ENCODE results near the gene TMEM41A.

TMEM41A gene

GRCh38 chr3:185498503-185499396 is at the start of gene TMEM41A:
TMEM41A (minus strand) TSS chr3:185499035; CDS start chr3:185498961, 74 bp downstream.
- peak; percentile 73 to 76 for DNase-seq (ENCODE audit: low read depth in 2 of 2, low spot score in 1 of 2)

- DNase-seq (ENCODE audit: low read depth in 2 of 2, low spot score in 1 of 2), result no peak
Measured at GRCh38 chr3:185540695-185541094, 41.9 kb upstream of the TMEM41A start.

DNA sequence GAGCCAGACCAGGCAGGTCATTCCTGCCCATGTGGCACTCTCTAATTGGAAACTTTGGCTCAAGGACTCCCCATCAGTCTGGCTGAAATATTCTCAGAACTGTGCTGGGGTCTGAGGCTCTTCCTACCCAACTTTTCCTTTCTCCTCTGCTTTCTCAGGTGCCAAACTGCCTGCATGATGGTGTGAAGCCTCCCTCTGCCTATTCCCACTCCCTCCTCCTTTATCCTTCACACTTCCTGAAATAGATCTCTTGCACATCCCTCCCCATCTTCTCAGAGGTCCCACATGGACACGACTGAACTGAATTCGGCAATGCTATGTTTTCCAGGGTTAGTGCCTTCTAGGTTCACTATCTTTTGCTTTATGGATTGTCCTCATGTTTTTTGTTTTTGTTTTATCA is 41.1 kb upstream of the TMEM41A start:
- DNase-seq (ENCODE audit: low read depth in 2 of 2, low spot score in 1 of 2), result no peak

- DNase-seq (ENCODE audit: low read depth in 2 of 2, low spot score in 1 of 2), result no peak
Measured at GRCh38 chr3:185537369-185537970, 38.6 kb upstream of the TMEM41A start.

GRCh38 chr3:185534511-185534910 is 35.7 kb upstream of the TMEM41A start:
- no peak for DNase-seq (ENCODE audit: low read depth in 2 of 2, low spot score in 1 of 2)

DNA sequence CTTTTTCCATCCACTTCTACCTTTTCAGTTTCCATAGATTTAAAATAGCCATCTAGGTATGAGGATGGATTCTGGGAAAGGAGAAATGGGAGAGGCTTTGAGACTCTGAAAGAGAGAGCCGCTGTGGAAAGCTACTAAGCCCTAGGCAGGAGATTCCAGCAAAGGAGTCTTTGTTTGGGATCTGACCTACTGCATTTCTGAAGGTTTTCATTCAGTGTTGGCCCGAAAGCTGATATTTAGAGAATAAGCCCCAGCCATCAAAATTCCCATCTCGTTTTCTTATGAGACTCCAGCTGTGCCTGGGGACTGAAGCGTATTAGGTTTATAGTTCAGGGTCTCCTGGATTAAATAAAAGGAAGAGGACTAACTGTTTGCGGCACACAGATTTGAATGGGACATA is 34.1 kb upstream of the TMEM41A start:
- no peak for DNase-seq (ENCODE audit: low read depth in 2 of 2, low spot score in 1 of 2)

DNA sequence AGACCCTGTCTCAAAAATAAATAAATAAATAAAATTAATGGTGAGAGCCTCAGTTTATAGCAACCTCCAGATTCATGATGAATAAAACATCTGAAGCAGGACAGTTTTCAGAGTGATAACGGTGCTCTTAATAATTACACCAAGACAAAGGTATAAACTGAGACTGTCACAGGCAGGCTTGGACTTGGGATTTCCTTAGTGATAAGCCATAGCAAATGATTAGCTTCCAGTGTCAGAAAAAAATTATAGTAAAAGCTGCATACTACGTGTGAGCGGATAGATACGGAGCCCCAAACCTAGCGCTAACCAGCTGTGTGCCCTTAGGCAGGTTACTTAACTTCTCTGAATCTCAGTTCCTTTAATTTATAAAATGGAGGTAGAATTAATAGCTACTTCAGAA is 32.0 kb upstream of the TMEM41A start:
- DNase-seq (ENCODE audit: low read depth in 2 of 2, low spot score in 1 of 2), result no peak

GRCh38 chr3:185528532-185528931 is 29.7 kb upstream of the TMEM41A start:
- no peak for DNase-seq (ENCODE audit: low read depth in 2 of 2, low spot score in 1 of 2)

DNA sequence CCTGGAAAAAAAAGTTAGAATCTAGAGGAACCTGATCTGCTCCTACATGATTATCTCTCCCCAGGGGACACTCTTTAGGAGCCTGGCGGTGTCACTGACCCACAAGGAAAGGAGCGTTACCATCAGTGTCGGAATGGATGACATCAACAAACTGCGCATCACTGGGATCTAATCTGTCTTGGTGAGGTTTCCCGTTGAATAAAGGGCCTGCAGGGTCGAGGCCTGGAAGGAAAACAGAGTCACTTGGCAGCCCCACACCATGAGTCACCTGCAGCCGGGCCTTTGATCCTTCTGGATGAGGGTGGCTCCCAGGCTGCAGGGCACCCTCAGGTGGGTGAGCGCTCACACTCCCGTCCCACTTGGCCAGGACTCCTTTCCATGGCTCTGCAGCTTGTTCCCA is 28.5 kb upstream of the TMEM41A start:
- DNase-seq (ENCODE audit: low read depth in 2 of 2, low spot score in 1 of 2), result no peak

- DNase-seq (ENCODE audit: low read depth in 2 of 2, low spot score in 1 of 2), result no peak
Measured at GRCh38 chr3:185526349-185526951, 27.6 kb upstream of the TMEM41A start.

DNA sequence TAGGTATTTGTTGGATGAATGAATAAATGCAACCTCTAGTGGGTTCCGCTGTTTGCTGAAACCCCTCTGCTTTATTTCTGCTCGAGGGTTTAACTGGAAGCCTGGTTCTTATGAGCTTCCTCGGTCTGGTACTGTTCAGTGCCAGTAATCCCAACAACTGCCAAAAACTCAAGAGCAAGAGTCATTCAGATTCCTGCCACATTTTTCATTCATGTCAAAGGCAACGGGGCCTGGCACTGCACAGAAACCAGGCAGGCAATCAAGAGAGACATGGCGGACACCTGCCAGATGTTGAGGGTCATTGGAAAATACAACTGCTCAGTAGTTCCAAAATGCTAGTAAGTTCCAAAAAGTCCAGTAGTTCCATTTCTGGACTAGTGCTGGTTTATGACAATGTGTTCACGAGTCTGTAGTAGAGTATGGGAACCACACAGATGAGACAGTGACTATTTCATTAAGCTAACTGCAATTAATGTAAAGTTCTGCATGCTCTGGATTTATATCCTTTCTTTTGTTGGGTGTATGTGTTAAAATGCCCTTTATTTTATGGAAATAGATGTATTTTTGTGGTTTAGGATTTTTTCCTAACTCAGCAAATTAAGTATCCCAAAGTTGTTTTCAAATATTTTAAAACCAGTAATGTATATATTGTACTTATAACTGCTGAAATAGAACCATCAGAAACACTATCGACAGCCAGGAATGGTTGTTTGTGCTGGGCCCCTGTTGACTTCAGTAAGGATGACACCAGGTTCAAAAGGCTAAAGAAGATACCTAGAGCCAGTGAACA is 22.7 kb upstream of the TMEM41A start:
- no peak for DNase-seq (ENCODE audit: low read depth in 2 of 2, low spot score in 1 of 2)

DNA sequence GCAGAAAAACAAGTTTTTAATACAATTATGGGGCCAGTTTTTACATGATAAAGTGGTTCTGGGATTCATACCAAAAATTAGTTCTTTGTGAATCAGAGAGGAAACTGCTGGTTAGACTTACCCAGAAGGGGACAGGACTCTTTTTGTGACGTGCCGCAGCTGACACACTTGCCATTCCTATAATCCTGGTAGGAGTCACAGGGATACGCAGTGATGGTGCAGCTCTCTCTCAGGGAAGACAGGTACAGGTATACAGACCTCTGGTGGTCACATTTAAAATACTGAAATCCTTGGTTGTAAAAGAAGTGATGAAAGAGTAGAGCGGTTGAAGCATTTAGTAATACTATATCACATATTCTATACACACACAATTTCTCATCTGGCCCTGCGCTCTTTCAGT is 20.2 kb upstream of the TMEM41A start:
- no peak for DNase-seq (ENCODE audit: low read depth in 2 of 2, low spot score in 1 of 2)

DNA sequence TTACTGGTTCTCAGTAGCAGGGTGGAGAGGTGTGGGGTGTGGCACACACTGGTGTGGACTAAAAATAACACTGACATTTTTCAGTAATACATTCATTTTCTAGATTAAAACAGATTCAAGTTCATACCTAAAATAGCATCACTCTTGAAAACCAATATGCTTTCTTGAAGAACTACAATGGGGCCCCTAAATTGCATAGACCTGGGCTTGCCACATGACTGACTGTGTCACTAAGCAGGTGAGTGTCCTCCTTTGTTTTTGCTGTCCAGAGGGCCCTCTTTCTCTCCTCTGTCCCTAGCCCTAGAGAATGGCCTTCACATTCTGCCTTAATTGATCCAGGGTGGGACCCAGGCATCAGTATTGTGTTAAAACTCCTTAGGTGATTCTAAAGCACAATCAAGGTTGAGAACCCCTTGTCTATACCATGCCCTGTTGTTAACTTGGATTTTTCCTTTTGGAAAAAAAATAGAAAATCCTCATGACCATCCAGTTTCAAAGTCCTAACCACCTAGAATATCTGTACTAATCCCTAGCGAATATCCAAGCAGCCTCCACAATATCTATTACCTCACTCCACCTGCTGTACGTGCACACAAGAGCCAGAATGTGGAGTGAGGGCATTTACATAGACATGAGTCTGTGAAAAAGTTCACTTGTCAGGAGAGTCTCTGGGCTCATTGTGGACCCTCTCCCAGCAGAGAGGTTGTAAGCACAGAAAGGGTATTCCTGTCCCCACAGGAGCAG is 18.7 kb upstream of the TMEM41A start:
- no peak for DNase-seq (ENCODE audit: low read depth in 2 of 2, low spot score in 1 of 2)

- DNase-seq (ENCODE audit: low read depth in 2 of 2, low spot score in 1 of 2), result no peak
Measured at GRCh38 chr3:185511711-185512110, 12.9 kb upstream of the TMEM41A start.

DNA sequence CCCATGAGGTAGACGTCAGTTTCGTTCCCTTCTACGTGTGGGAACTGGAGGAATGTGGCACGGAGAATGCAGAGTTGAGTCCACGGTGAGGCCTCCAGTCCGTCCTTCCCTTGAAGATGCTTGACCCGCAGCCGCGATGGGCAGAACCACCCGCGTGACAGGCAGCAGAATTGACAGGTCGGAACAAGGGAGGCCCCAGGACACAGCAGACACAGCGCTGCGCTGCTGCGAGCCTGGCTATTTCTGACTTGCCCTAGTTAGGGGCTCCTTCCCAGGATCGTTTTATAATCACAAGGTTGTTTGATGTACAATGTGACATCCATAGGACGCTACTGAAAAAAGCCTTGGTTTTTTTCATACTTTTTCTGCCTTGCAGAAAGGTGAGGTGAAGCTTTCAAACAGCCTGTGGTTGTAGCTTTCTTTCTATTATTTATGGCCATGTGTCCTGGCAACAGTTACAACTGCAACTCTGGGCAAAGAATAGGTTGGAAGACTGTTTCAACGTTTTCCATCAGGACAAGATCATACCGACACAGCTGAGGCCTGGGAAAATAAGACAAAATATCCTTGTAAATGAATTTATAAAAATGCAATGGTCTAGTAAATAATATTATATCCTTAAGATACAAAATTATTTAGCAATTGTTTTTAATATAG is 9.6 kb upstream of the TMEM41A start:
- DNase-seq (ENCODE audit: low read depth in 2 of 2, low spot score in 1 of 2), result no peak

DNA sequence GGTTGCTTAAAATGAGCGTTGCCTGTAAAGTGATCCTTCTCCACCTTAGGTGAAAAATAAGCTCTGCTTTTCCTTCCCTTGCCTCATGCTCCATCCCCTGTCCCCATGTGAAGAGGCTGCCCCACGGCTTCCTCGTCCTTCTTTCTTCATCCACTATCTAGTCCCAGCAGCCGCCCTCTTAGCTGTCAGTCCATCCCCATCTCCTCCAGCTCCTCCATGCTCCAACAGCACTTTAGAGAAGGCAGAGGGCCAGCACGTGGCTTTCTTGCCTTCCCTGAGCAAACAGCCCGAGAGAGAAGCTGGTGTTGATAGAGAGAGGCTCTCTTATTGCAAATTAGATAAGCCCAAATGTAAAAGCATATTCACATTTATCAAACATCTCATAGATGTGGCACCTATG is 9.0 kb upstream of the TMEM41A start:
- no peak for DNase-seq (ENCODE audit: low read depth in 2 of 2, low spot score in 1 of 2)

DNA sequence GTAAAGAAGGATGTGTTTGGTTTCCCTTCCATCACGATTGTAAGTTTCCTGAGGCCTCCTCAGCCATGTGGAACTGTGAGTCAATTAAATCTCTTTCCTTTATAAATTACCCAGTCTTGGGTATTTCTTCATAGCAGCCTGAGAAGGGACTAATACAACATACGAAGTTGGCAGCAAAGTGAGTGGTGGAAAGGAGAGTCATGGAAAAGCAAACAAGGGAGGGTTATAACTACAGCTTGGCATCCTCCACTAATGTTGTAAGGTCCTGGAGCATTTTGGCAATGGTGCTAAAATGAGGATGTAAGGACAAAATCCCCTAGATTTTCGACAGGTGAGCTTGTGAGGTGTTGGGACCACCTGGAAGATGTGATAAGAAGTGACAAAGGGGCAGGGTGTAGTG is 5.8 kb upstream of the TMEM41A start:
- no peak for DNase-seq (ENCODE audit: low read depth in 2 of 2, low spot score in 1 of 2)

DNA sequence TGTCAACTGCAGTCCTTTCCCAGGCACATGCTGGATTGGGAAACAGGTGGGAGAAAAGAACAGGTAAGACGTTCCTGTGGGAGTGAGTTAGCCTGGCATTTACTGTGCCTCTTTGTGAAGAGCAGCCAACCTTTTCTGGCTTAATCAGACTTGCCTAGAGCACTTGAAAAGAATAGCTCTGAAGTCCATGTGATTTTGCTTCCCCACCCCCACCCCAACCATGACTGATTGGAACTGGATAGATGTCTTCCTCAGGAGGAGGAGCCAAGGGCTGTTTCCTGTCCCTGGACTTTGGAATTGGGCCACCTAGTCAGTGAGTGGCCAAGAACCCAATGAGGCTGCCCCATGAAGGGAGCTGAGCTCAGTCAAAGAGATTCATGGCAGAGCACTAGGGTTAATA is 4.7 kb upstream of the TMEM41A start:
- DNase-seq (ENCODE audit: low read depth in 2 of 2, low spot score in 1 of 2), result no peak

- no peak for DNase-seq (ENCODE audit: low read depth in 2 of 2, low spot score in 1 of 2)
Measured at GRCh38 chr3:185502987-185503386, 4.2 kb upstream of the TMEM41A start.

- no peak for DNase-seq (ENCODE audit: low read depth in 2 of 2, low spot score in 1 of 2)
Measured at GRCh38 chr3:185490241-185490640, 8.6 kb downstream of the TMEM41A start.

All from stimulated activated CD8-positive, alpha-beta memory T cell treated with anti-CD3 and anti-CD28 coated beads, Interleukin-4, amount 100 ng/mL, for 1 hour (primary cell).